GM15510 (cell line): ENCODE results near the gene MR1.

Experiments used
- POLR2A ChIP-seq: IDR thresholded peaks from 3 replicates; pipeline ENCODE4 v1.6.1; 2011; ENCODE audit warnings: borderline replicate concordance; ENCODE audit not compliant: insufficient read length; ENCODE audit errors: extremely low read depth

The MR1 gene

GRCh38 chr1:181091309-181092040 lies 57.7 kb downstream of the MR1 start:
- TF ChIP-seq POLR2A = no peak

DNA sequence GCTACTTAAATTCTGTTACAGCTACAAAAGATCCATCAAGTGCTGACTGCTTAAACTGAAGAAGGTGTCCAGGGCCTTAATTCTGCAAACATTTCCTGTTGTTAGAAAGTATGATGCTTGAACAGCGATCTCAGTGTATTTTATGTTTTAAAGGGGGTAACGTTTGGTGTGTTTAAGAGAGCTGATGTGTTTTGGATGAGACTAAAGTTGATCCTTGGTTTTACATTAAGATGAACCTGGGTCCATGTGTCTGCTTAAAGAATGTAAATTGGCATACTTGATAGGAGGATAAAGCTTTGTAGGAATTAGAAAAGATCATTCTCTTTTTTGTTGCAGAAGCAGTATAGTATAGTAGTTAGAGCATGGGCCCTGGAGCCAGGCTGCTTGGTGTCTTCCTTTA lies 58.3 kb downstream of the MR1 start:
- no peak for TF ChIP-seq POLR2A

DNA sequence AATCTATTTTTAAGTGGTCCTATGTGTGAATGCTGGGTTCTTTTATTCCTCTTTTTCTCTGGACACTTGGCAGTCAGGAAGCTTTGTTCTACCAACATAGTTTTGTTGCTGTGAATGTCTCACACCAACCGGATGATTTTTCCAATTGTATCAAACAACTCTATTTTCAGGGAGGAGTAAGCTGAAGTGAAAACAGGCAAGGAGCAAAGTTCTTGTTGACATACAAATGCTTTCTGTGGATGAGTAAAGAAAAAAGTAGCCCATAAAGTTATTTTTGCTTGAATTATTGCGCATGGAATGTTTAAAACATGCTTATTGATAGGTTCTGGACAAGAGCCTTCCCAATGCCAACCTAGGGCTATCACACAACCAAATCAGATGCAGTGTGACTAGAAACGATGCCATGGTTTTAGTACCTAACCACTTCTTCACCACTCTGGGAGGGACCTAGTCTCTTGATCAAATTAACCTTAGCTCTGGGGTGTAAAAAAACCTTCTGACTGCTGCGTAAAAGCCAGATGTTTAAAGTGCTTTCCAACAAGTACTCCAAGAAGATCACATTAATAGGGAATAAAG lies 59.2 kb downstream of the MR1 start:
- no peak for TF ChIP-seq POLR2A

DNA sequence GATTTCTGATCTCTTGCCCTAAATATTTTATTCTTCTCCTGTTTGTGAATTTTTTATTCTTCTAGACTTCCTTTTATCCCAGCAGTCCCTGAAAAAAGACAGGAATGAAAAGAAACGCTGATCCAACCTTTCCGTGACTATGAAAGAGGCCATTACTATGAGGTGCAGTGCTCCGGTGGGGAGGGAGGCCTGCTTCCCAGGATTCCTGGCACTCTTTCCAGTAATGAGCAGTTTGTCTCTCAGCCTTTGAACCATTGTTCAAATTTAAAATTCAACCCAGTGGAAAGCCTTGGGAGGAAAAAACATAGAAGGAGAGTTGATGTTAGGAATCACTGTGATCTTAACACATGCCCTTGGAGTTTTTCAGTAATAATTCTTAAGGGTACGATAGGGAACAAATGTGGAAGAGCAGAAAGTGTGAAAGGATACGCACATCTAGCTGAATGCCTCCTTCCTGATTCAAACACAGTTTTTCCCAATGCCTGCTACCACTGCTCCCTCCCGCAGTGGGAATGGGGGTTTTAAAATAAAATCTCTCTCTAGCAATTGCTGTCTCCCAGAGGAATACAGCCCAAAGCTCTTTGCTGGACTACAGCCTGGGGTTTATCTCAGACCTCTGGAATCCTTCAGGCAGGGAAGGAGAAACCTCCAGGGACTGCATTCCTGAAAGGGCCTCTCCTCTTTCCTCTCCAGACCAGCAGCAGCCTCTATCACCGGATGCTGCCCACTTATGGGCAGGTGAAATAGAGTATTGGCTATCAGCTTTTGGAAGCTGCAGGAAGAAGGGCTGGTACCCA lies 60.8 kb downstream of the MR1 start:
- TF ChIP-seq POLR2A = no peak

GRCh38 chr1:181095260-181095659 lies 61.5 kb downstream of the MR1 start:
- TF ChIP-seq POLR2A = no peak

DNA sequence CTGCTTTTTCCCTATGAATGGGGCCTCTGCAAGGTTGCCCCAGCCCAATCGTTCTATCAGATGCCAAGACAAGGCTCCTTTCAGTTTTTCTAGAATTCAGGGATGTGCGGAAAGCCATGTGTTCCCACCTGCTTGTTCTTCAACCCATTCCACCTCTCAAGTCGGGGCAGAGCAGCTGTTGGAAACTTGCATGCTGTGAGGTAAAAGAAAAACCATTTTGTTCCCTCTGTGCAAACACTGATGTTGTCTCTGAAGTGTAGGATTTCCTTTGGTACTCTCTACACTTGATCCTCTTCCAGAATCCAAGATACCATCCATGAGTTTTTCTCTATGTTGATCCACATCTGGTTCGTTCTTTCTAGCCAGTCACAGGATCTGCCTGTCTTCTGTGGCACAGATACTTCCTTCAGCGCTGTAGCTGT lies 62.0 kb downstream of the MR1 start:
- TF ChIP-seq POLR2A = no peak

DNA sequence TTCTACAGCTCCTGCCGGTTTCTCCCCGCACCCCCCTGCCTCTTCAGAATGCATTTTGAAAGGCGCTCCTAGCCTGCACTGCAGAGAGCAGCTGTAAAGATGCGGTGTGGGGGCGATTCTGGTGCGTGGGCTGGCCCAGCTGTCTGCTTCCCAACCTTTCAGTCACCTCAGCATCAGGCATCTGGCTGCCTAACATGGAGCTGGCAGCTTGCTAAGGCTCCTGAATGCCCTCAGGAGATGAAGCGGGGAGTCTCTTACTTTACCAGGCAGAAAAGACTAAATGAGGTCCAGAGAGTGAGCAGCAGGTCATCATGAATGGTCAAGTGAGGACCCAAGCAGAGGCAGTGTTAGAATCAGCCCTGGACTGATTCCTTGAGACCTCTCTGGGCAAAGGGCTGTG lies 63.5 kb downstream of the MR1 start:
- TF ChIP-seq POLR2A = no peak

GRCh38 chr1:181099152-181100014 lies 65.6 kb downstream of the MR1 start:
- TF ChIP-seq POLR2A = peak; percentile 31

DNA sequence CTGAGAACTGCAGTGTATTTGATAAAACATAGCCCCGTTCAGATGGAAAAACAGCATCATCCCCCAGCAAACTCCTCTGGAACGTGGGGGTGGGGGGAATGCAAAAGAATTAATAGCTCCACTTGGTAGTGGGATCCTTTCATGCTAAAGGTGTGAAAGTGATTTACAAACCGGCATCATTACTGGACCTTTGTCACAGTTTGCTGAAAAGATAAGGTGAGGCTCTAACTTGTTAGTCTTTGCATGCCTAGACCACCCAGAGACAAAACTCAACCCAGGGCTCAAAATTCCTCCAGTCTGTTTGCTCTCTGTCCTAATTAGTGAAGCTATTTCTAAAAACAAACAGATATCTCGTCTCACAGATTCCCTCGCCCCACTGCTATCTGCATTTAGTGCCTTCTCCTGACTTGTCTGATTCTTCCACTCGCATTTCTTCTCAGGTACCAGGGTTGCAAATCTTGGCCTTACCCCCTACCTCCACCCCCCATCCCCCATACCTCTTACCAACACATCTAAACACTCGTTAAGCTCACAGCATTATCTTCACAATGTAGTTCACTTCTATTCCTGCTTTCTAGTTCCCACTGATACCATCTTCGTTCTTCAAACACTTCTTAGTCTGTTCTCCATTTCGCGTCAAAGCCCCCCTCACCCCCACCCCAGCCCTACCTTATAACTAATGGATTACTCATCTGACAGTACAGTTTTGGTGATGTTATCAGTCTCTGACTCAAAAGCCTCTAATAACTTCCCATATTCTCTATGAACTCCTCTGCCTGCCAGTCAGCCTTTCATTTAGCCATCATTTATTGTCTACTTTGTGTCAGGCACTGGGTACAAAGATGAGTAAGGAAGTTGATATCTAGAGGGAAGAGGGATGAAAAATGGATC lies 66.5 kb downstream of the MR1 start:
- no peak for TF ChIP-seq POLR2A

- no peak for TF ChIP-seq POLR2A
Observed at GRCh38 chr1:181100934-181101333, 67.2 kb downstream of the MR1 start.

- no peak for TF ChIP-seq POLR2A
Observed at GRCh38 chr1:181101581-181102226, 67.9 kb downstream of the MR1 start.

GRCh38 chr1:181102841-181103240 lies 69.1 kb downstream of the MR1 start:
- no peak for TF ChIP-seq POLR2A

DNA sequence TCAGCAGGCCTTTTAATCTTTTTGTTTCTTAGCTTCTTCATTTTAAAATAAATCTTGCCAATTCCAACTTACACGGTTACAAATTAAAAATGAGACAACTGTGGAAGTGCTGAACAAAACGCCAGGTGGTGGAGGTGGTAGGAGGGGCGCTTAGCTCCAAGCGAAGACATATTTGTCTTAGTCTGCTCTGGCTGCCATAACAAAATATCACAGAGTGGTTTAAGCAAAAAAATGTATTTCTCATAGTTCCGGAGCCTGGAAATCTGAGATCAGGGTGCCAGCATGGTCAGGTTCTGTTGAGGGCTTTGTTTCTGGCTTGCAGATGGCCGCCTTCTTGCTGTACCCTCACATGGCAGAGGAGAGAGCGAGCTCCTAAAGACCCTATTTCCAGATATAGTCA lies 69.6 kb downstream of the MR1 start:
- TF ChIP-seq POLR2A = no peak

- no peak for TF ChIP-seq POLR2A
Observed at GRCh38 chr1:181104042-181104789, 70.4 kb downstream of the MR1 start.

- TF ChIP-seq POLR2A = no peak
Observed at GRCh38 chr1:181104790-181105133, 71.0 kb downstream of the MR1 start.
